GM12878 (cell line): Measurements from ENCODE around the gene TATDN3. TPM values are rescaled to one million over a fixed set of nuclear protein-coding genes. Genes with fewer than 3 reads are reported as not detected.
"Not testable (repeated sequence)": the region's sequence is repeated elsewhere in the genome, so short reads cannot be mapped to it uniquely, and the experiment has no call there.

Experiments used
- ATAC-seq: fragments of 200-7000 bp; cut with Tn5 transposase; 3 replicates; pipeline ENCODE4 v1.9.1; 2020; ENCODE audit warnings: mild to moderate bottlenecking, moderate library complexity
- BruUV-seq: library from RNA; stranded (reverse); fragments of 400-500 nt; replicated peaks from 2 replicates; lab custom pipeline; 2021; lab: Mats Ljungman, UMichigan
- CTCF ChIA-PET: fragments of 300-600 bp; sonication (Branson Sonifier 250); formaldehyde crosslinking; extraction: SDS; loops from one replicate; lab custom pipeline; 2021; ENCODE audit warnings: inconsistent platforms; lab: Yijun Ruan, JAX
- POLR2A ChIA-PET: fragments of 350-600 bp; formaldehyde crosslinking; extraction: SDS; loops from one replicate; lab custom pipeline; 2021; ENCODE audit warnings: inconsistent platforms; lab: Charles Lee
- RAD21 ChIA-PET: fragments of 300-600 bp; sonication (Branson Sonifier 250); formaldehyde crosslinking; loops from one replicate; lab custom pipeline; 2023; ENCODE audit warnings: antibody characterized with exemption; ENCODE audit not compliant: unreplicated experiment; lab: Charles Lee
- SMC1A ChIA-PET: fragments of 300-600 bp; sonication (Branson Sonifier 250); formaldehyde crosslinking; loops from one replicate; lab custom pipeline; 2023; ENCODE audit not compliant: unreplicated experiment, uncharacterized antibody; lab: Charles Lee
- DNase-seq: peaks from one replicate; pipeline ENCODE4 v3.0.0-alpha.2; 2011; ENCODE audit warnings: low read depth, low spot score
- FAIRE-seq: peaks from 3 replicates; lab custom pipeline; 2011; peaks lifted over from hg19 to GRCh38; lab: Jason Lieb, UNC
- H2AFZ ChIP-seq: 2 replicates; pipeline ENCODE4 v1.6.0; 2011; ENCODE audit warnings: low read depth, low read length, control low read depth; ENCODE audit not compliant: control insufficient read depth
- H3K27ac ChIP-seq: 2 replicates; pipeline ENCODE4 v1.5.1; 2011; ENCODE audit warnings: control low read depth; ENCODE audit not compliant: control insufficient read depth, insufficient read depth
- H3K27me3 ChIP-seq, 2 experiments: replicated peaks in 1 of 2; 2 replicates each; pipeline versions ENCODE4 v1.6.0 to v1.6.1; 2011; ENCODE audit warnings: low read length in 1 of 2; ENCODE audit not compliant: control insufficient read depth in 2 of 2, insufficient read depth in 2 of 2
- H3K36me3 ChIP-seq, 2 experiments: 2 replicates each; pipeline ENCODE4 v1.5.1; 2011; ENCODE audit warnings: low read length in 1 of 2; ENCODE audit not compliant: control insufficient read depth in 2 of 2, insufficient read depth in 2 of 2
- H3K4me1 ChIP-seq: 2 replicates; pipeline ENCODE4 v1.6.1; 2011; ENCODE audit warnings: mild to moderate bottlenecking, low read length, moderate library complexity, mixed read lengths; ENCODE audit not compliant: control insufficient read depth, insufficient read depth
- H3K4me2 ChIP-seq: 2 replicates; pipeline ENCODE4 v1.6.0; 2011; ENCODE audit warnings: control low read depth; ENCODE audit not compliant: control insufficient read depth, insufficient read depth
- H3K4me3 ChIP-seq: fragments of 200-600 bp; sonication (generic); 2 replicates; pipeline ENCODE4 v1.5.1; 2016
- H3K79me2 ChIP-seq: 2 replicates; pipeline ENCODE4 v1.6.0; 2011; ENCODE audit warnings: low read length; ENCODE audit not compliant: control insufficient read depth, insufficient read depth
- H3K9ac ChIP-seq: 2 replicates; pipeline ENCODE4 v1.8.0; 2011; ENCODE audit warnings: low read length, control low read depth, mixed read lengths; ENCODE audit not compliant: control insufficient read depth, insufficient read depth
- H3K9me3 ChIP-seq: replicated peaks from 3 replicates; pipeline ENCODE4 v1.5.1; 2011; ENCODE audit warnings: mild to moderate bottlenecking, low read length; ENCODE audit not compliant: control insufficient read depth, insufficient read depth
- H4K20me1 ChIP-seq: 2 replicates; pipeline ENCODE4 v1.6.0; 2011; ENCODE audit not compliant: control insufficient read depth, insufficient read depth
- KAT2A ChIP-seq: conservative IDR thresholded peaks from 2 replicates; pipeline ENCODE4 v1.6.1; 2011; ENCODE audit warnings: low read depth, low read length; ENCODE audit not compliant: control insufficient read depth
- SUZ12 ChIP-seq: fragments of 200-600 bp; sonication (generic); IDR thresholded peaks from one replicate; pipeline ENCODE4 v1.6.1; 2018; ENCODE audit warnings: antibody characterized with exemption, mild to moderate bottlenecking; ENCODE audit not compliant: unreplicated experiment
- ZNF217 ChIP-seq: fragments of 450-650 bp; IDR thresholded peaks from 2 replicates; pipeline ENCODE4 v1.6.1; 2017; ENCODE audit warnings: antibody characterized with exemption, mild to moderate bottlenecking
- ZNF24 ChIP-seq: fragments of 450-650 bp; IDR thresholded peaks from 2 replicates; pipeline ENCODE4 v1.6.1; 2017; ENCODE audit warnings: antibody characterized with exemption, mild to moderate bottlenecking
- WGBS: methylation state at CpG from one replicate; pipeline ENCODE4 v1.1.6; 2016; ENCODE audit warnings: low lambda C conversion rate; ENCODE audit not compliant: insufficient replicate concordance, insufficient coverage; ENCODE audit errors: missing lambda C conversion rate; 5-methylcytosine and 5-hydroxymethylcytosine counted together
- in situ Hi-C: fragments of 300-500 bp; cut with MboI; formaldehyde crosslinking; loops from 9 replicates; pipeline ENCODE4 v1.14.3; 2018; ENCODE audit warnings: mixed read lengths
- intact Hi-C: fragments of 100-400 bp; cut with micrococcal nuclease; formaldehyde crosslinking; loops from one replicate; pipeline ENCODE4 v1.14.2; 2022; ENCODE audit not compliant: unreplicated experiment
- polyA plus RNA-seq, 11 experiments: library from polyadenylated mRNA; depleted of rRNA in 4 of 11; unstranded in 6 of 11; stranded (reverse) in 5 of 11; fragments of >200 nt; fragmentation: Nextera tagmentation in 4 of 11; fragmentation: Illumina TruSeq in 1 of 11; extraction: Ambion mirVana in 4 of 11; extraction: Trizol in 1 of 11; gene quantifications; 1 replicate in 1 of 11; 2 replicates in 10 of 11; pipeline versions ENCODE4 v1.2.1 to v1.2.3, GENCODE V29; 2011 to 2016; ENCODE audit warnings: inconsistent platforms in 2 of 11, missing spikeins in 2 of 11, low read depth in 1 of 11
- total RNA-seq, 4 experiments: library from RNA; depleted of rRNA in 3 of 4; stranded (reverse); fragments of >200 nt in 3 of 4; fragmentation: Illumina TruSeq in 1 of 4; extraction: Trizol in 1 of 4; gene quantifications; 2 replicates each; pipeline versions ENCODE4 v1.2.1 to v1.2.3, GENCODE V29; 2013 to 2021
- TF ChIP-seq, protein P1 (sequence below): fragments of 450-650 bp; IDR thresholded peaks from 2 replicates; pipeline ENCODE4 v1.6.1; 2016; ENCODE audit warnings: mild to moderate bottlenecking

Gene TATDN3
- total and polyA plus RNA-seq, 10 of the 15 experiments (the other 5 are each of a cell fraction or from before 2014, with no cell fraction given), result 15.5 to 40.0 (median 22.7) TPM

DNA sequence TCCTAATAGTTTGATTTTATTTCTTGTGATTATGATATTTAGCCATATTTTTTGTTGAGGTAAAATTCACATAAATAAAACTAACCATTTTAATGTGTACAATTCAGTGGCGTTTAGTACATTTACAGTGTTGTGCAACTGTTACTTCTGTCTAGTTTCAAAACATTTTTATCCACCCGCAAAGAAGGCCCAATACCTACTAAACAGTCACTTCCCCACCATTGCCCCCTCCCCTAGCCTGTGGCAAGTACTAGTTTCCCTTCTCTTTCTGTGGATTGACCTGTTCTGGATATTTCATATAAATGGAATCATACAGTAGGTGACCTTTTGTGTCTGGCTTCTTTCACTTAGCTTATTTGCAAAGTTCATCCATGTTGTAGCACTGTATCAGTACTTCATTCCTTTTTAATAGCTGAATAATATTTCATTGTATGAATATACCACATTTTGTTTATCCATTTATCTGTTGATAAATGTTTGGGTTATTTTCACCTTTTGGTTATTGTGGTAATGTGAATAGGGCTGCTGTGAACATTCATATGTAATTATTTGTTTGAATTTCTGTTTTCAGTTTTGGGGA is 70.5 kb downstream of the TATDN3 start:
- in situ Hi-C loops, result no loop called here
- no peak overlapping the region for H3K9ac ChIP-seq
- no peaks in the 10 kb centered on the region for H4K20me1 ChIP-seq
- H3K36me3 ChIP-seq, result no peaks in the 10 kb centered on the region
- RAD21 ChIA-PET, result interaction anchor here (0.8 to 2.5 kb wide), 3 partner anchors 10 to 47 kb away, joined by 3 to 9 read pairs (median 6); no protein-coding TSS in a partner anchor
- SMC1A ChIA-PET, result interaction anchor here (0.7 to 6.0 kb wide), 12 partner anchors 10 to 133 kb away, joined by 3 to 35 read pairs (median 4); no protein-coding TSS in a partner anchor
- no peak overlapping the region for H2AFZ ChIP-seq
- H3K79me2 ChIP-seq, result peaks cover 65% of the 10 kb centered on the region
- peak overlapping the region; percentile 45 for H3K4me2 ChIP-seq
- no peaks in the 10 kb centered on the region for H3K4me1 ChIP-seq
- no peak overlapping the region for H3K27ac ChIP-seq
- CTCF ChIA-PET, result interaction anchor here (0.6 to 2.2 kb wide), 6 partner anchors 14 to 133 kb away, joined by 3 to 6 read pairs (median 4); no protein-coding TSS in a partner anchor
- no peak for FAIRE-seq
- DNase-seq, result no peak
- peak overlapping the region; percentile 63 for H3K4me3 ChIP-seq
- POLR2A ChIA-PET, result interaction anchor here (0.6 to 1.5 kb wide), 6 partner anchors 11 to 133 kb away, joined by 3 to 5 read pairs (median 4); no protein-coding TSS in a partner anchor
- no TSS peak for BruUV-seq
- no peak for TF ChIP-seq SUZ12
- TF ChIP-seq KAT2A, result no peak
- TF ChIP-seq ZNF217, result 0 out of 2 replicates have a peak, but pooled peaks have one; percentile 28
- TF ChIP-seq ZNF24, result peak; percentile 83
- ATAC-seq, result no peak
- H3K9me3 ChIP-seq, result no peaks in the 10 kb centered on the region; the same call in 2 of the 3 replicates
- intact Hi-C loops, result loop anchor here (5.0 to 10.0 kb wide), 2 partner anchors 95 to 257 kb away; partner anchors contain the start of gene ATF3
- WGBS, result 100% methylated on average over 2 of the region's 2 CpGs
- H3K27me3 ChIP-seq, result no peaks in the 10 kb centered on the region

DNA sequence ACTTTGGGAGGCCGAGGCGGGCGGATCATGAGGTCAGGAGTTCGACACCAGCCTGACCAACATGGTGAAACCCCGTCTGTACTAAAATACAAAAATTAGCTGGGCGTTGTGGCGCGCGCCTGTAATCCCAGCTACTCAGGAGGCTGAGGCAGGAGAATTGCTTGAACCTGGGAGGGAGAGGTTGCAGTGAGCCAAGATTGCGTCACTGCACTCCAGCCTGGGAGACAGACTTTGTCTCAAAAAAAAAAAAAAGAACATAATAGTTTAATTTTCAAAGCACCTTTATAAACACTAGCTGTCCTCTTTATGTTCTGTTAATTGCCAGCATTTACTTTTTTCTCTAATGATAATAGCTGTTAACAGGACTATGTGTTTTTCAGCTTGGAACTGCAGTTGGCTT is 71.7 kb downstream of the TATDN3 start:
- H3K4me1 ChIP-seq, in situ Hi-C loops, H3K9ac ChIP-seq, H3K27me3 ChIP-seq, H3K36me3 ChIP-seq, DNase-seq, H3K9me3 ChIP-seq, ATAC-seq, H2AFZ ChIP-seq, H3K27ac ChIP-seq, BruUV-seq, FAIRE-seq, H4K20me1 ChIP-seq: not testable (repeated sequence)
- H3K79me2 ChIP-seq, result peaks cover 55% of the 10 kb centered on the region
- H3K4me2 ChIP-seq, result 0 out of 2 replicates have a peak overlapping the region, but pooled peaks have one; percentile 46
- CTCF ChIA-PET, result interaction anchor here (0.6 to 2.3 kb wide), 8 partner anchors 15 to 304 kb away, joined by 3 to 6 read pairs (median 3); no protein-coding TSS in a partner anchor
- 0 out of 2 replicates have a peak overlapping the region, but pooled peaks have one; percentile 63 for H3K4me3 ChIP-seq
- intact Hi-C loops, result loop anchor here (5.0 to 10.0 kb wide), 2 partner anchors 94 to 259 kb away; partner anchors contain the start of gene ATF3
- TF ChIP-seq, protein P1, sequence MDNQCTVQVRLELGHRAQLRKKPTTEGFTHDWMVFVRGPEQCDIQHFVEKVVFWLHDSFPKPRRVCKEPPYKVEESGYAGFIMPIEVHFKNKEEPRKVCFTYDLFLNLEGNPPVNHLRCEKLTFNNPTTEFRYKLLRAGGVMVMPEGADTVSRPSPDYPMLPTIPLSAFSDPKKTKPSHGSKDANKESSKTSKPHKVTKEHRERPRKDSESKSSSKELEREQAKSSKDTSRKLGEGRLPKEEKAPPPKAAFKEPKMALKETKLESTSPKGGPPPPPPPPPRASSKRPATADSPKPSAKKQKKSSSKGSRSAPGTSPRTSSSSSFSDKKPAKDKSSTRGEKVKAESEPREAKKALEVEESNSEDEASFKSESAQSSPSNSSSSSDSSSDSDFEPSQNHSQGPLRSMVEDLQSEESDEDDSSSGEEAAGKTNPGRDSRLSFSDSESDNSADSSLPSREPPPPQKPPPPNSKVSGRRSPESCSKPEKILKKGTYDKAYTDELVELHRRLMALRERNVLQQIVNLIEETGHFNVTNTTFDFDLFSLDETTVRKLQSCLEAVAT, result peak; percentile 65; the same call in 1 of the 2 replicates
- SMC1A ChIA-PET, result interaction anchor here (0.6 to 6.0 kb wide), 22 partner anchors 8 to 148 kb away, joined by 3 to 35 read pairs (median 4); no protein-coding TSS in a partner anchor
- RAD21 ChIA-PET, result interaction anchor here (0.8 to 2.5 kb wide), 3 partner anchors 27 to 49 kb away, joined by 4 to 9 read pairs (median 6); no protein-coding TSS in a partner anchor
- 98% methylated on average over 10 of the region's 10 CpGs for WGBS
- POLR2A ChIA-PET, result interaction anchor here (0.6 to 1.5 kb wide), 16 partner anchors 10 to 1039 kb away, joined by 3 to 7 read pairs (median 3); no protein-coding TSS in a partner anchor
